GM12873 (cell line): ENCODE measurements around the gene ID4.

Experiments
- CTCF ChIP-seq: IDR thresholded peaks from 2 replicates; pipeline ENCODE4 v1.5.1; 2012; ENCODE audit warnings: low read depth, mild to moderate bottlenecking, moderate library complexity, low read length, control low read depth; ENCODE audit not compliant: insufficient read depth; ENCODE audit errors: missing control alignments

Gene ID4

GRCh38 chr6:19864285-19864684 lies 27.1 kb downstream of the ID4 start:
- TF ChIP-seq CTCF = no peak

GRCh38 chr6:19865178-19865577 lies 28.0 kb downstream of the ID4 start:
- no peak for TF ChIP-seq CTCF

- TF ChIP-seq CTCF = no peak
Measured at GRCh38 chr6:19866173-19866984, 29.2 kb downstream of the ID4 start.

GRCh38 chr6:19866985-19867627 lies 29.9 kb downstream of the ID4 start:
- no peak for TF ChIP-seq CTCF

GRCh38 chr6:19869464-19869863 lies 32.3 kb downstream of the ID4 start:
- no peak for TF ChIP-seq CTCF

- TF ChIP-seq CTCF = no peak
Measured at GRCh38 chr6:19870322-19870721, 33.2 kb downstream of the ID4 start.

GRCh38 chr6:19873031-19873430 lies 35.9 kb downstream of the ID4 start:
- TF ChIP-seq CTCF = no peak
